GM18873 (cell line): Measurements from ENCODE around the gene SKI.

Experiments
- ATAC-seq: cut with Tn5 transposase; IDR thresholded peaks from one replicate; pipeline ENCODE4 v1.9.1; 2021; ENCODE audit warnings: mild to moderate bottlenecking, moderate library complexity, moderate number of reproducible peaks; ENCODE audit not compliant: unreplicated experiment, low FRiP score

The SKI gene

DNA sequence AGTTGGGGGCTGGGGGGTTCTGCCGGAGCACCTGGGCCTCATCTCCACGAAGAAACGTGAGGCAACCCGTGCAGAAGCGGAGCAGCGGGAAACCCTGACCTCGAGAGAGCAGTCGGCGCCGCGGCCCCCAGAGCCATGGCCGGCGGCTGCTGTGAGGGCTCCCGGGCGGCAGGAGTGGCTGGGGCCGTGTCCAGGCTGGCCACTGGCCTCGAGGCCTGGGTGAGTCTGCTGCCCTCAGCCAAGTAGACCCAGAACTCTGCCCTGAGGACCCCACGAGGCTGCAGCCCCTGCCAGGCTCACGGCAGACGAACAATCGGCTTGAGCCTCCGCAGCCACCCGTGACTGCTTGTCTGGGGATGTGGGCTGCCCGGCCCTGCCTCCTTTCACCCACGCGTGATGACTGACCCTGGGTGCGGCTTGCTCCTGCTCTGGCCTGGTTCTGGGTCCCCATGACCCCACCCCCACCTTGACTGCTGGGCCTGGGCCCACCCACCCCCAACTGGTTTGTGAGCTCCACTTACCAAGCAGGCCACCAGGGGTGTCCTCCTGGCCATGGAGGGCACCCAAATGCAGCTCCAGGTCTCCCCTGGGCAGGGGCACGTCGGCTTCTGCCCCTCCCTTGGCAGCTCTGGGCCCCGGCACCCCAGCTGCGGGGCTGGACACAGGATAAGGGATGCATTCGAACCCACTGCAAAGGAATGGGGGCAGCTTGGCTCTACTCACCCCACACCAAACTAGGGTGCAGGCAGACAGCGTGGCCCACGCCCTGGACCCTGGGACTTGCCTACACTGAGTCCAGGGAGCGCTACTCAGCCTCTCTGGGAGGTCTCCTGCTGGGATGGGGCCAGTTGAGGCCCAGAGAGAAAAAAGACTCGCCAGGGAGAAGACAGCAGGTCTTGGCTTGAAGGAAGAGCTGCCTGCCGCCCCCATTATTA, 129.1 kb downstream of the SKI start:
- no peak for ATAC-seq

DNA sequence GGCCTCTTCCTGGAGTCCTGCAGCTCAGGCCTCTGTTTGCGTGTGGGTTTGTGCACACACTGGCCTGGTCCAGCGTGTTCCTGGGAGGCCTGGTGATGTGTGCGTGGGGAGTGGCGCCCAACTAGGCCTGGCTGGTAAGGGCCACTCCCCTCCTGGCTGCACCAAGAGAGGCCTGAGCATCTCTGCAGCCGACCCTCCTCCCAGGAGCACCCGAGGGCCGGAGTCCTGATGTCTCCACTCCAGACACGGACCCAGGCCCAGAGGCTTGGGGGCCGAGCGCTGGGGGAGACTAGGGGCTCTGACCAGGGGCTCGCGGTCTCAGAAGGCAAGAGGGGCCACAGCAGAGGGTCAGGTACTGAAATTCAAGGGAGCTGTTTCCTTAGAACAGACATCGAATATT, 130.0 kb downstream of the SKI start:
- no peak for ATAC-seq

GRCh38 chr1:2358651-2359640, 130.8 kb downstream of the SKI start:
- ATAC-seq: no peak
